Panc1 (cell line): ENCODE results near the gene KRT83. TPM values are rescaled to one million over a fixed set of nuclear protein-coding genes. Genes with fewer than 3 reads are reported as not detected.

Source experiments
- ATAC-seq: fragments of 200-7000 bp; cut with Tn5 transposase; 2 replicates; pipeline ENCODE4 v1.9.1; 2020; ENCODE audit warnings: mild to moderate bottlenecking, moderate library complexity
- BruUV-seq: library from RNA; stranded (reverse); fragments of 400-500 nt; replicated peaks from 2 replicates; lab custom pipeline; 2021; lab: Mats Ljungman, UMichigan
- CTCF ChIA-PET: fragments of 300-600 bp; sonication (Branson Sonifier 250); formaldehyde crosslinking; loops from one replicate; lab custom pipeline; 2022; ENCODE audit warnings: antibody characterized with exemption; lab: Charles Lee
- POLR2A ChIA-PET: fragments of 300-600 bp; sonication (Branson Sonifier 250); formaldehyde crosslinking; loops from one replicate; lab custom pipeline; 2022; ENCODE audit warnings: antibody characterized with exemption; lab: Charles Lee
- DNase-seq: peaks from one replicate; pipeline ENCODE4 v3.0.0-alpha.2; 2010; ENCODE audit warnings: low read depth, low spot score
- H3K27ac ChIP-seq: 2 replicates; pipeline ENCODE4 v1.5.1; 2011; ENCODE audit warnings: mild to moderate bottlenecking, low read length, inconsistent platforms
- H3K27me3 ChIP-seq: fragments of 200-500 bp; sonication (Bioruptor generic); 2 replicates; pipeline ENCODE4 v1.6.0; 2014; ENCODE audit warnings: low read length, inconsistent platforms; ENCODE audit not compliant: control insufficient read depth, insufficient read depth
- H3K36me3 ChIP-seq: fragments of 200-500 bp; sonication (Bioruptor generic); 2 replicates; pipeline ENCODE4 v1.5.1; 2014; ENCODE audit warnings: inconsistent platforms, mild to moderate bottlenecking, low read length, moderate library complexity; ENCODE audit not compliant: control insufficient read depth, insufficient read depth
- H3K4me1 ChIP-seq: 2 replicates; pipeline ENCODE4 v1.5.1; 2011; ENCODE audit warnings: inconsistent platforms, mild to moderate bottlenecking, low read length, moderate library complexity; ENCODE audit not compliant: control insufficient read depth, insufficient read depth
- H3K4me3 ChIP-seq, 2 experiments: 2 replicates each; pipeline ENCODE4 v1.5.1; 2011 to 2012; ENCODE audit warnings: low read depth in 2 of 2, low read length in 2 of 2, mild to moderate bottlenecking in 2 of 2, inconsistent platforms in 1 of 2, moderate library complexity in 1 of 2
- H3K9me3 ChIP-seq: fragments of 200-500 bp; sonication (Bioruptor generic); 2 replicates; pipeline ENCODE4 v1.5.1; 2014; ENCODE audit warnings: low read depth, mild to moderate bottlenecking, inconsistent platforms, low read length, moderate library complexity; ENCODE audit not compliant: control insufficient read depth, insufficient read depth
- CTCF ChIP-seq: fragments of 450-650 bp; IDR thresholded peaks from 2 replicates; pipeline ENCODE4 v1.5.1; 2017; ENCODE audit warnings: mild to moderate bottlenecking
- POLR2AphosphoS5 ChIP-seq: IDR thresholded peaks from 2 replicates; pipeline ENCODE4 v1.6.1; 2012; ENCODE audit warnings: mild to moderate bottlenecking, low read depth, low read length, moderate library complexity
- SIN3A ChIP-seq: IDR thresholded peaks from 2 replicates; pipeline ENCODE4 v1.6.1; 2012; ENCODE audit warnings: low read depth, mild to moderate bottlenecking, low read length, moderate library complexity, borderline replicate concordance; ENCODE audit not compliant: insufficient read depth
- TCF7L2 ChIP-seq: IDR thresholded peaks from 2 replicates; pipeline ENCODE4 v1.6.1; 2011; ENCODE audit warnings: mild to moderate bottlenecking, low read depth, low read length, inconsistent platforms
- in situ Hi-C: cut with HindIII; loops from 2 replicates; pipeline ENCODE4 v1.10.0; 2016; ENCODE audit warnings: low sequenced_read_pairs, low pct_unique_long_range_greater_than_20kb
- intact Hi-C: fragments of 100-400 bp; cut with micrococcal nuclease; formaldehyde crosslinking; loops from one replicate; pipeline ENCODE4 v1.10.0; 2022; ENCODE audit not compliant: unreplicated experiment
- total RNA-seq: library from RNA; stranded (reverse); gene quantifications from one replicate; pipeline ENCODE4 v1.2.1, GENCODE V29; 2021; ENCODE audit not compliant: unreplicated experiment
- TF ChIP-seq, protein P1 (sequence below), 2 experiments: IDR thresholded peaks; 2 replicates each; pipeline ENCODE4 v1.6.1; 2011 to 2012; ENCODE audit warnings: low read depth in 2 of 2, control low read depth in 1 of 2, low read length in 1 of 2, mild to moderate bottlenecking in 1 of 2, moderate library complexity in 1 of 2; ENCODE audit not compliant: insufficient read depth in 1 of 2

The KRT83 gene
- total RNA-seq, 1 experiment from 2014 or later, result 0.28 TPM

DNA sequence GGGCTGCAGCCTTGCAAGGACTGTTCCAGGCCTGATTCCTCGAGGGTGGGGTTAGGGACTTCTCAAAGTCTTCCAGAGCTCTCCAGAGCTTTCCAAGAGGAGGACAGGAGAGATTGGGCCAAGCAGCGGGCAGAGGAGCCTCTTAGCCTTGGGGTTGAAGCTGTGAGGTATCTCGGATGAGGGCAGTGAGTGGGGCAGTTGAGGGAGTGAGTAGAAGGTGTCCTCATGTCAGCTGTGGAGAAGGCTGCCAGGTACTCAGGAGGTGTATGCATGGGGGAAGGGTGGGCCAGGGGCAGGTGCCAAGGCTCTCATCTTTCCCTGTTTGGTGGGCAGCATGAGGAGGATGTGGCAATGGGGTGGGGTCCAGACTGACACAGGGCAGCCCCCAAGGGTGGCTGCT is 7.7 kb downstream of the KRT83 start:
- POLR2A ChIA-PET, result no interaction called here
- in situ Hi-C loops, result no loop called here
- H3K27ac ChIP-seq, result no peak overlapping the region
- BruUV-seq, result no TSS peak
- CTCF ChIA-PET, result no interaction called here
- H3K27me3 ChIP-seq, result no peaks in the 10 kb centered on the region
- H3K9me3 ChIP-seq, result no peaks in the 10 kb centered on the region
- no peak overlapping the region for H3K4me3 ChIP-seq
- no peaks in the 10 kb centered on the region for H3K36me3 ChIP-seq
- DNase-seq (no peak), ATAC-seq (no peak)
- intact Hi-C loops, result no loop called here
- TF ChIP-seq SIN3A (no peak), TCF7L2 (no peak), POLR2AphosphoS5 (no peak), CTCF (no peak)
- TF ChIP-seq, protein P1, sequence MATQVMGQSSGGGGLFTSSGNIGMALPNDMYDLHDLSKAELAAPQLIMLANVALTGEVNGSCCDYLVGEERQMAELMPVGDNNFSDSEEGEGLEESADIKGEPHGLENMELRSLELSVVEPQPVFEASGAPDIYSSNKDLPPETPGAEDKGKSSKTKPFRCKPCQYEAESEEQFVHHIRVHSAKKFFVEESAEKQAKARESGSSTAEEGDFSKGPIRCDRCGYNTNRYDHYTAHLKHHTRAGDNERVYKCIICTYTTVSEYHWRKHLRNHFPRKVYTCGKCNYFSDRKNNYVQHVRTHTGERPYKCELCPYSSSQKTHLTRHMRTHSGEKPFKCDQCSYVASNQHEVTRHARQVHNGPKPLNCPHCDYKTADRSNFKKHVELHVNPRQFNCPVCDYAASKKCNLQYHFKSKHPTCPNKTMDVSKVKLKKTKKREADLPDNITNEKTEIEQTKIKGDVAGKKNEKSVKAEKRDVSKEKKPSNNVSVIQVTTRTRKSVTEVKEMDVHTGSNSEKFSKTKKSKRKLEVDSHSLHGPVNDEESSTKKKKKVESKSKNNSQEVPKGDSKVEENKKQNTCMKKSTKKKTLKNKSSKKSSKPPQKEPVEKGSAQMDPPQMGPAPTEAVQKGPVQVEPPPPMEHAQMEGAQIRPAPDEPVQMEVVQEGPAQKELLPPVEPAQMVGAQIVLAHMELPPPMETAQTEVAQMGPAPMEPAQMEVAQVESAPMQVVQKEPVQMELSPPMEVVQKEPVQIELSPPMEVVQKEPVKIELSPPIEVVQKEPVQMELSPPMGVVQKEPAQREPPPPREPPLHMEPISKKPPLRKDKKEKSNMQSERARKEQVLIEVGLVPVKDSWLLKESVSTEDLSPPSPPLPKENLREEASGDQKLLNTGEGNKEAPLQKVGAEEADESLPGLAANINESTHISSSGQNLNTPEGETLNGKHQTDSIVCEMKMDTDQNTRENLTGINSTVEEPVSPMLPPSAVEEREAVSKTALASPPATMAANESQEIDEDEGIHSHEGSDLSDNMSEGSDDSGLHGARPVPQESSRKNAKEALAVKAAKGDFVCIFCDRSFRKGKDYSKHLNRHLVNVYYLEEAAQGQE (IDR thresholded peaks at IDR 0.05; ENCODE audit: insufficient read depth in 1 of 2, low read depth in 2 of 2, low read length in 1 of 2), result no peak
- peaks cover 7% of the 10 kb centered on the region for H3K4me1 ChIP-seq

DNA sequence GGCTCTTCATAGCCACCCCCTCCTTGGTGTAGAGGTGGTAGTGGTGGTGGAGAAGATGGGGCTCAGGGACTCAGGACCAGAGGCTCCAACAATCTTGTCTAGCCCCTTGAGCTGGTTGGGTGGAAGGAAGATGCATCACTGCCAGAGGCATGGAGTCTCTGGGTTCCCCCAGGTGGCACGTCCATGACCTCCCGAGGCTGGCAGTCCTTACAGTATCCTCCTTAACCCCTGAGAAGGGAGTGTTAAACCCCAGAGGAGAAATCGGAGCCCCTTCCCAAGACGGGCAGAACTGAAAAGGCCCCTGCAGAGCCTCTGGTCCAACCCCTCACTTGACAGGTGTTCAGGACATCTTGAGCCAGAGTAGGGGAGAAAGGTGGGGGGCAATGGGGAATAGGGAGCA is 9.1 kb downstream of the KRT83 start:
- TF ChIP-seq TCF7L2, result no peak
- TF ChIP-seq POLR2AphosphoS5, result no peak
- H3K27ac ChIP-seq, result 0 out of 2 replicates have a peak overlapping the region, but pooled peaks have one; percentile 12
- POLR2A ChIA-PET, result interaction anchor here (1.1 kb wide), 1 partner anchor 71 kb away, joined by 3 read pairs; no protein-coding TSS in a partner anchor
- BruUV-seq, result no TSS peak
- intact Hi-C loops, result no loop called here
- ATAC-seq, result no peak
- no peaks in the 10 kb centered on the region for H3K36me3 ChIP-seq
- in situ Hi-C loops, result no loop called here
- no peak for DNase-seq
- H3K27me3 ChIP-seq, result no peaks in the 10 kb centered on the region
- H3K9me3 ChIP-seq, result no peaks in the 10 kb centered on the region
- H3K4me1 ChIP-seq, result peaks cover 10% of the 10 kb centered on the region
- H3K4me3 ChIP-seq, result no peak overlapping the region
- CTCF ChIA-PET, result interaction anchor here (1.4 to 1.7 kb wide), 2 partner anchors 16 to 33 kb away, joined by 6 read pairs; no protein-coding TSS in a partner anchor

DNA sequence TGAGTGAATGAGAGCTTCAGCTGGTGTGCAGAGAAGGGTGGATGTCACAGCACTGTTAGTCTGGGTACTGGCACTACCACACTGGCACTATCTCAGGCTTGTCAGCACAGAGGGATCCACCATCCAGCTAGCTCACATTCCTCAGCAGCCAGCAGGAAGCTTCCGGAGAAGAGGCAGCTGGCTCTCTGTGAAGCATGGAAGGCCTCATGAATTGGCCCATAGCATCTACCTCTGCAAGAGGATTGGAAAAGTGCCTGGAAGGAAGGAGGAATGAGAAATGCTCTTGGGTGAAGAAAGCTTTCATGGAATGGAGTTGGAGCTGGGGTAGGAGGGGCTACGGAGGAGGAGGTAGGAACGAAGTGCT is 9.9 kb downstream of the KRT83 start:
- H3K27ac ChIP-seq, result no peak overlapping the region
- intact Hi-C loops (no loop called here), in situ Hi-C loops (no loop called here)
- H3K9me3 ChIP-seq, result no peaks in the 10 kb centered on the region
- POLR2A ChIA-PET, result interaction anchor here (1.1 kb wide), 1 partner anchor 70 kb away, joined by 3 read pairs; no protein-coding TSS in a partner anchor
- H3K27me3 ChIP-seq, result no peaks in the 10 kb centered on the region
- H3K36me3 ChIP-seq, result no peaks in the 10 kb centered on the region
- no peak for ATAC-seq
- DNase-seq, result no peak
- H3K4me1 ChIP-seq, result peaks cover 10% of the 10 kb centered on the region
- BruUV-seq, result no TSS peak
- H3K4me3 ChIP-seq, result no peak overlapping the region
- CTCF ChIA-PET, result interaction anchor here (1.4 to 1.7 kb wide), 2 partner anchors 17 to 32 kb away, joined by 6 read pairs; no protein-coding TSS in a partner anchor
- TF ChIP-seq TCF7L2 (no peak), SIN3A (no peak), CTCF (no peak), POLR2AphosphoS5 (no peak)
- TF ChIP-seq, protein P1 (IDR thresholded peaks at IDR 0.05; ENCODE audit: insufficient read depth in 1 of 2, low read depth in 2 of 2, low read length in 1 of 2), result no peak
